ENCODE data around the gene STK39. TPM values are rescaled to one million over a fixed set of nuclear protein-coding genes. Genes with fewer than 3 reads are reported as not detected.

The STK39 gene
- total and polyA plus RNA-seq, 4 donors = 8.5 to 18.7 (median 11.2) TPM

GRCh38 chr2:168215813-168216212, 31.6 kb downstream of the STK39 start:
- no peak for DNase-seq
- H3K4me1 ChIP-seq (ENCODE audit: control insufficient read depth in 5 of 5, insufficient read depth in 5 of 5, low read length in 5 of 5) = peaks cover 0 to 30% (median 6%) of the 10 kb centered on the region in 5 donors
- no peak for ATAC-seq (ENCODE audit: insufficient read depth, low FRiP score)
- TF ChIP-seq, protein P1, sequence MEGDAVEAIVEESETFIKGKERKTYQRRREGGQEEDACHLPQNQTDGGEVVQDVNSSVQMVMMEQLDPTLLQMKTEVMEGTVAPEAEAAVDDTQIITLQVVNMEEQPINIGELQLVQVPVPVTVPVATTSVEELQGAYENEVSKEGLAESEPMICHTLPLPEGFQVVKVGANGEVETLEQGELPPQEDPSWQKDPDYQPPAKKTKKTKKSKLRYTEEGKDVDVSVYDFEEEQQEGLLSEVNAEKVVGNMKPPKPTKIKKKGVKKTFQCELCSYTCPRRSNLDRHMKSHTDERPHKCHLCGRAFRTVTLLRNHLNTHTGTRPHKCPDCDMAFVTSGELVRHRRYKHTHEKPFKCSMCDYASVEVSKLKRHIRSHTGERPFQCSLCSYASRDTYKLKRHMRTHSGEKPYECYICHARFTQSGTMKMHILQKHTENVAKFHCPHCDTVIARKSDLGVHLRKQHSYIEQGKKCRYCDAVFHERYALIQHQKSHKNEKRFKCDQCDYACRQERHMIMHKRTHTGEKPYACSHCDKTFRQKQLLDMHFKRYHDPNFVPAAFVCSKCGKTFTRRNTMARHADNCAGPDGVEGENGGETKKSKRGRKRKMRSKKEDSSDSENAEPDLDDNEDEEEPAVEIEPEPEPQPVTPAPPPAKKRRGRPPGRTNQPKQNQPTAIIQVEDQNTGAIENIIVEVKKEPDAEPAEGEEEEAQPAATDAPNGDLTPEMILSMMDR (IDR thresholded peaks at IDR 0.05; ENCODE audit: control extremely low read depth, extremely low read depth) = no peak
- no peaks in the 10 kb centered on the region for H3K27me3 ChIP-seq (ENCODE audit: control insufficient read depth in 3 of 3, insufficient read depth in 3 of 3, low read length in 2 of 3)
- WGBS, 2 donors = 13 to 49% methylated on average over 1 of the region's 1 CpG
- H3K9ac ChIP-seq (ENCODE audit: insufficient read depth in 1 of 2, low read length in 2 of 2) = no peak overlapping the region
- peaks cover 0 to 4% (median 2%) of the 10 kb centered on the region in 4 donors for H3K36me3 ChIP-seq (ENCODE audit: control insufficient read depth in 4 of 4, insufficient read depth in 4 of 4, low read length in 4 of 4)
- no peak overlapping the region for H3K27ac ChIP-seq (ENCODE audit: low read depth in 1 of 2, low read length in 1 of 2)
- no peaks in the 10 kb centered on the region for H3K9me3 ChIP-seq (ENCODE audit: control insufficient read depth in 4 of 4, insufficient read depth in 3 of 4, low read length in 3 of 4)
- H3K4me3 ChIP-seq = no peak overlapping the region

DNA sequence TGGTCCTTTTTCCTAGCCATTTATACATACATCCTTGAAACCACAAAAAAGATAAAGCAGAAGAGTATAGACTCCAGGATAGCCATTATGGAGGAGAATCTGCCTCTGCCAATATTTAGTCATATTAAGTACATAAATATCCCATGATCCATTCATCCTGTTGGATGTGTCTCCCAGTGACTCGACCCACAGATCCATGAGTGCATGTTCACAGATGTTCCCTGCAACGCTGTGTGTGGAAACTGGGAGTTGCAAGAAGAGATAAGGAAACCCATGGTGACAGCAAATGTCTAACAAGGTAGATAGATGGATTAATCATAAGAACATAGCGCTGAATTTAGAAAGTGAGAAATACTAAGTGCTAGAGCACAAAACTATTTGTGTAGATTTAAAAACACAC, 34.5 kb downstream of the STK39 start:
- Histone ChIP-seq H3K36me3 (ENCODE audit: control insufficient read depth in 4 of 4, insufficient read depth in 4 of 4, low read length in 4 of 4) (peaks cover 0 to 4% (median 2%) of the 10 kb centered on the region in 4 donors), H3K27ac (ENCODE audit: low read depth in 1 of 2, low read length in 1 of 2) (peak overlapping the region in 1 of 2 donors; percentile 94), H3K4me3 (no peak overlapping the region), H3K27me3 (ENCODE audit: control insufficient read depth in 3 of 3, insufficient read depth in 3 of 3, low read length in 2 of 3) (no peaks in the 10 kb centered on the region), H3K9me3 (ENCODE audit: control insufficient read depth in 4 of 4, insufficient read depth in 3 of 4, low read length in 3 of 4) (no peaks in the 10 kb centered on the region), H3K9ac (ENCODE audit: insufficient read depth in 1 of 2, low read length in 2 of 2) (no peak overlapping the region), H3K4me1 (ENCODE audit: control insufficient read depth in 5 of 5, insufficient read depth in 5 of 5, low read length in 5 of 5) (peaks cover 0 to 30% (median 3%) of the 10 kb centered on the region in 5 donors)
- DNase-seq (no peak), ATAC-seq (ENCODE audit: insufficient read depth, low FRiP score) (no peak)
- 71 to 82% methylated on average over 3 of the region's 3 CpGs for WGBS, 2 donors
- TF ChIP-seq, protein P1 (IDR thresholded peaks at IDR 0.05; ENCODE audit: control extremely low read depth, extremely low read depth) = no peak

DNA sequence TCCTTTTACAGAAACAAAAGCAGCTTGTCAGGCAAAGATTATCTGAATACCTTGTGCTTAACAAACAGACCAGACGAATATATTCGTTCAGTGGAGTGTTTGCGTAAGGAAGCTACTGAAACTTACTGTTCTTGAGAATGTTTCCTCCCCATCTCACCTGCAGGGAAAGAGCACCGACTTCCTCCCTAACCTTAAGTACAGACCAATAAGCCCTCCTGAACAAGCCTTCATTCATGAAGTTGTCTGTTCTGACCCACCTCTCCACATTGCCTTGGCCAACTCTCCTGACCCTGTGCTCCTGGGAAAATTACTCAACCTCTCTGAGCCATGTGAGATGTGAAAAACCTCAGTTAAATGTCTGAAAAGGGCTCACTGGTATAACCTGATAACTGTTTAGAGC, 35.2 kb downstream of the STK39 start:
- H3K4me1 ChIP-seq (ENCODE audit: control insufficient read depth in 5 of 5, insufficient read depth in 5 of 5, low read length in 5 of 5) = peaks cover 0 to 32% (median 3%) of the 10 kb centered on the region in 5 donors
- no peak overlapping the region for H3K4me3 ChIP-seq
- ATAC-seq (ENCODE audit: insufficient read depth, low FRiP score) (peak; percentile 6), DNase-seq (no peak)
- 42 to 50% methylated on average over 4 of the region's 4 CpGs for WGBS, 2 donors
- H3K27me3 ChIP-seq (ENCODE audit: control insufficient read depth in 3 of 3, insufficient read depth in 3 of 3, low read length in 2 of 3) = no peaks in the 10 kb centered on the region
- no peak overlapping the region for H3K9ac ChIP-seq (ENCODE audit: insufficient read depth in 1 of 2, low read length in 2 of 2)
- peak overlapping the region; percentile 26 to 94 for H3K27ac ChIP-seq (ENCODE audit: low read depth in 1 of 2, low read length in 1 of 2)
- H3K36me3 ChIP-seq (ENCODE audit: control insufficient read depth in 4 of 4, insufficient read depth in 4 of 4, low read length in 4 of 4) = peaks cover 0 to 4% (median 2%) of the 10 kb centered on the region in 4 donors
- TF ChIP-seq, protein P1 (IDR thresholded peaks at IDR 0.05; ENCODE audit: control extremely low read depth, extremely low read depth) = no peak
- H3K9me3 ChIP-seq (ENCODE audit: control insufficient read depth in 4 of 4, insufficient read depth in 3 of 4, low read length in 3 of 4) = no peaks in the 10 kb centered on the region

- H3K27ac ChIP-seq (ENCODE audit: low read depth in 1 of 2, low read length in 1 of 2) = peak overlapping the region; percentile 48 to 94
- no peak overlapping the region for H3K9ac ChIP-seq (ENCODE audit: insufficient read depth in 1 of 2, low read length in 2 of 2)
- 51 to 52% methylated on average over 5 of the region's 5 CpGs for WGBS, 2 donors
- no peak overlapping the region for H3K4me3 ChIP-seq
- TF ChIP-seq, protein P1 (IDR thresholded peaks at IDR 0.05; ENCODE audit: control extremely low read depth, extremely low read depth) = no peak
- H3K4me1 ChIP-seq (ENCODE audit: control insufficient read depth in 5 of 5, insufficient read depth in 5 of 5, low read length in 5 of 5) = peaks cover 0 to 32% (median 3%) of the 10 kb centered on the region in 5 donors
- H3K27me3 ChIP-seq (ENCODE audit: control insufficient read depth in 3 of 3, insufficient read depth in 3 of 3, low read length in 2 of 3) = no peaks in the 10 kb centered on the region
- H3K36me3 ChIP-seq (ENCODE audit: control insufficient read depth in 4 of 4, insufficient read depth in 4 of 4, low read length in 4 of 4) = peaks cover 0 to 4% (median 2%) of the 10 kb centered on the region in 4 donors
- DNase-seq = no peak
- no peak for ATAC-seq (ENCODE audit: insufficient read depth, low FRiP score)
- no peaks in the 10 kb centered on the region for H3K9me3 ChIP-seq (ENCODE audit: control insufficient read depth in 4 of 4, insufficient read depth in 3 of 4, low read length in 3 of 4)
These were observed 35.7 kb downstream of the STK39 start for GRCh38 chr2:168211664-168212163.
